ENCODE measurements around the gene GRIK2.

GRIK2 gene

DNA sequence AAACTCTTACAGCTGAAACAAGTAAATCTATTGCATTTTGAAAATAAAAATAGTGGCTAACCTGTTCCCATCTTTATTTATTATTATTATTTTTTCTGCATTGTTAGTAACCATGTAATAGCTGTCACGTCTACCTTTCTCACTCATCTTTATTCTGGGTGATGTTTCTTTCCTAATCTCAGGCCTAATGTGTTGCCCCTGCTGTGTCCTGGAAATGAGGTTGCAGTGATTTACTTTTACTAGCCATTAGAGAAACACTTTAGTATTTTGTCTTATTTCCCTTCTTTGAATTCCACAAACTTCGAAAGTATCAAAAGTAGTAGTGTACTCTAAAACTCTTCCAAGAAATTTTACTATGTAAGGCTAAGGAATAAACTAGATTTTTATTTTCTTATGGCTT, 546.9 kb downstream of the GRIK2 start:
- DNase-seq (ENCODE audit: low read depth) = no peak
- H3K4me3 ChIP-seq (ENCODE audit: low read length) = no peak overlapping the region
- TF ChIP-seq, protein P1, sequence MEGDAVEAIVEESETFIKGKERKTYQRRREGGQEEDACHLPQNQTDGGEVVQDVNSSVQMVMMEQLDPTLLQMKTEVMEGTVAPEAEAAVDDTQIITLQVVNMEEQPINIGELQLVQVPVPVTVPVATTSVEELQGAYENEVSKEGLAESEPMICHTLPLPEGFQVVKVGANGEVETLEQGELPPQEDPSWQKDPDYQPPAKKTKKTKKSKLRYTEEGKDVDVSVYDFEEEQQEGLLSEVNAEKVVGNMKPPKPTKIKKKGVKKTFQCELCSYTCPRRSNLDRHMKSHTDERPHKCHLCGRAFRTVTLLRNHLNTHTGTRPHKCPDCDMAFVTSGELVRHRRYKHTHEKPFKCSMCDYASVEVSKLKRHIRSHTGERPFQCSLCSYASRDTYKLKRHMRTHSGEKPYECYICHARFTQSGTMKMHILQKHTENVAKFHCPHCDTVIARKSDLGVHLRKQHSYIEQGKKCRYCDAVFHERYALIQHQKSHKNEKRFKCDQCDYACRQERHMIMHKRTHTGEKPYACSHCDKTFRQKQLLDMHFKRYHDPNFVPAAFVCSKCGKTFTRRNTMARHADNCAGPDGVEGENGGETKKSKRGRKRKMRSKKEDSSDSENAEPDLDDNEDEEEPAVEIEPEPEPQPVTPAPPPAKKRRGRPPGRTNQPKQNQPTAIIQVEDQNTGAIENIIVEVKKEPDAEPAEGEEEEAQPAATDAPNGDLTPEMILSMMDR (conservative IDR thresholded peaks at IDR 0.05; ENCODE audit: low read depth, low read length) = no peak

- no peak overlapping the region for H3K4me3 ChIP-seq (ENCODE audit: low read length)
- TF ChIP-seq, protein P1 (conservative IDR thresholded peaks at IDR 0.05; ENCODE audit: low read depth, low read length) = no peak
- DNase-seq (ENCODE audit: low read depth) = no peak
Observed at GRCh38 chr6:101956961-101957360, 563.5 kb downstream of the GRIK2 start.

GRCh38 chr6:101961357-101961756, 567.8 kb downstream of the GRIK2 start:
- no peak for DNase-seq (ENCODE audit: low read depth)
- no peak overlapping the region for H3K4me3 ChIP-seq (ENCODE audit: low read length)
- TF ChIP-seq, protein P1 (conservative IDR thresholded peaks at IDR 0.05; ENCODE audit: low read depth, low read length) = no peak

DNA sequence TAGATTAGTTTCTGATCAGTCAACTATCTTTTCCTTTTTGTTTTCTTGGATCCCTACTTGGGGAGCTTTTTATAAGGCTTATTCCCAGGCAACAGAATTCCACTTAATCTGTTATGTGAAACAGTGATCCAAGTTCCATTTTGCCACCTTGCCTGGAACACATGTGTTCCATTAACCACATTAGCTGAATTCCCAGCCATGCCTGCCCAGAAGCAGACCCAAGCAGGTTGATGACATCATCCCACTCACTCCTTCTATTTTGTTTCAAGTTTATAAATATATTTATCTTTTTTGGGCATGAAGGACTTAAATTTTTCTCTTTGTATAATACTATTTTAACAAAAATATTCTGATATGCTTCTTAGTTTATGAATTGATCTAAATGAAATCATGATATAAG, 587.4 kb downstream of the GRIK2 start:
- no peak for DNase-seq (ENCODE audit: low read depth)
- no peak overlapping the region for H3K4me3 ChIP-seq (ENCODE audit: low read length)
- TF ChIP-seq, protein P1 (conservative IDR thresholded peaks at IDR 0.05; ENCODE audit: low read depth, low read length) = no peak

GRCh38 chr6:101986476-101986875, 593.0 kb downstream of the GRIK2 start:
- no peak overlapping the region for H3K4me3 ChIP-seq (ENCODE audit: low read length)
- no peak for DNase-seq (ENCODE audit: low read depth)
- TF ChIP-seq, protein P1 (conservative IDR thresholded peaks at IDR 0.05; ENCODE audit: low read depth, low read length) = no peak

DNA sequence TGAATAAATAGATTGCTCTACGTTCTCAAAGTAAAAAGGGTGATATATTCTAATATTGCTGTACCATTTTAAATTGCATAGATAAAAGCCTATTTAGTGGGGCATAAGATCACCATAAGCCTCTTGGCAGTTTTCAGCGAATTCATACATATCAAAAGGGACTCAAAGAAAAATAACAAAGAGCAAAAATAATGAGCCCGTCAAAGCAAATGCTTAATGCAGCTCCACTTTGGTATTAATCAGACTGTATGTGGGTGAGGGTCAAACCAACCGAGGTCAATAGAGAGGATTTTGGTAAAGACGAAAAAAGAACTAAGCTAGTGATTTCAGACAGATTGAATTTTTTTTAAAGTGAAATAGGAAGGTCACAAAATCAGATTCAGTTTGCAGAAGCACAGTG, 598.8 kb downstream of the GRIK2 start:
- DNase-seq (ENCODE audit: low read depth) = peak; percentile 3
- TF ChIP-seq, protein P1 (conservative IDR thresholded peaks at IDR 0.05; ENCODE audit: low read depth, low read length) = no peak
- H3K4me3 ChIP-seq (ENCODE audit: low read length) = no peak overlapping the region

DNA sequence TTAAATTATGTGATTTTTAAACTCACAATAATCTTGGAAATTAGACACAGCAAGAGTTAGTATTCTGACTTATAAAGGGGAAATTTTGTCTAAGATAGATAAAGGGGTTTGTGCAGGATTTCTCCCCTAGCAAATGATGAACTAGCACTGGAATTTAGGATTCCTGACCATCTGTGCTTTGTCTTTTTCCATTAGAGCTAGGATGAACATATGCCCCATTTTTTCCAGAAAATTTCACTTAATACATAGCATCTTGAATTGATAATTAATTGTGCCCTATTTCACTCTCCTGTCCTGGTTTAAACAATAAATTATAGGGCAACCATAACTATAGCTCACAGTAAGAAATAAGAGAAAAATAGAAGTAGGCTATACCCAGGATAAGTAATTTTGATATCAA, 601.0 kb downstream of the GRIK2 start:
- H3K4me3 ChIP-seq (ENCODE audit: low read length) = no peak overlapping the region
- DNase-seq (ENCODE audit: low read depth) = no peak
- TF ChIP-seq, protein P1 (conservative IDR thresholded peaks at IDR 0.05; ENCODE audit: low read depth, low read length) = no peak
